ENCODE data around the gene BSND. TPM values are rescaled to one million over a fixed set of nuclear protein-coding genes. Genes with fewer than 3 reads are reported as not detected.

BSND gene
- total RNA-seq, 2 donors from 2014 or later, result not detected

DNA sequence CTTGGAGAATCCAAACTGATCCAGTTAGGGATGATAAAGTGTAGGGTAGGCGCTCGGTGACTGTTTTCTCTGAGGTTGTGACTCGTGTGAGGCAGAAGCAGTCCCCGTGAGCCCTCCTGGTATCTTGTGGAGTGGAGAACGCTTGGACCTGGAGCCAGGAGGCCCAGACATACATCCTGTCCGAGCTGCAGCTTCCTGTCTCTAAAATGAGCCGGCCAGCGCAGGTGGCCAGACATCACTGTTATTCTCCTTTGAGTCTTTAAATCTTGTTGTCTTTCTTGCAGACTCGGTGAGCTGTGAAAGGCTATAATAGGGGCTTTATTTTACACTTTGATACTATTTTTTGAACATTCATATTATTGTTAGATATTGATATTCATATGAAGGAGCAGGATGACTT, 52.9 kb downstream of the BSND start:
- Histone ChIP-seq H3K9me3 (no peaks in the 10 kb centered on the region), H3K27ac (no peak overlapping the region), H3K27me3 (no peaks in the 10 kb centered on the region), H3K4me3 (no peak overlapping the region), H3K36me3 (no peaks in the 10 kb centered on the region), H3K4me1 (peaks cover 0 to 21% of the 10 kb centered on the region in 2 donors)
- TF ChIP-seq, protein P1, sequence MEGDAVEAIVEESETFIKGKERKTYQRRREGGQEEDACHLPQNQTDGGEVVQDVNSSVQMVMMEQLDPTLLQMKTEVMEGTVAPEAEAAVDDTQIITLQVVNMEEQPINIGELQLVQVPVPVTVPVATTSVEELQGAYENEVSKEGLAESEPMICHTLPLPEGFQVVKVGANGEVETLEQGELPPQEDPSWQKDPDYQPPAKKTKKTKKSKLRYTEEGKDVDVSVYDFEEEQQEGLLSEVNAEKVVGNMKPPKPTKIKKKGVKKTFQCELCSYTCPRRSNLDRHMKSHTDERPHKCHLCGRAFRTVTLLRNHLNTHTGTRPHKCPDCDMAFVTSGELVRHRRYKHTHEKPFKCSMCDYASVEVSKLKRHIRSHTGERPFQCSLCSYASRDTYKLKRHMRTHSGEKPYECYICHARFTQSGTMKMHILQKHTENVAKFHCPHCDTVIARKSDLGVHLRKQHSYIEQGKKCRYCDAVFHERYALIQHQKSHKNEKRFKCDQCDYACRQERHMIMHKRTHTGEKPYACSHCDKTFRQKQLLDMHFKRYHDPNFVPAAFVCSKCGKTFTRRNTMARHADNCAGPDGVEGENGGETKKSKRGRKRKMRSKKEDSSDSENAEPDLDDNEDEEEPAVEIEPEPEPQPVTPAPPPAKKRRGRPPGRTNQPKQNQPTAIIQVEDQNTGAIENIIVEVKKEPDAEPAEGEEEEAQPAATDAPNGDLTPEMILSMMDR (IDR thresholded peaks at IDR 0.05), result no peak
- DNase-seq (ENCODE audit: low spot score), result no peak

DNA sequence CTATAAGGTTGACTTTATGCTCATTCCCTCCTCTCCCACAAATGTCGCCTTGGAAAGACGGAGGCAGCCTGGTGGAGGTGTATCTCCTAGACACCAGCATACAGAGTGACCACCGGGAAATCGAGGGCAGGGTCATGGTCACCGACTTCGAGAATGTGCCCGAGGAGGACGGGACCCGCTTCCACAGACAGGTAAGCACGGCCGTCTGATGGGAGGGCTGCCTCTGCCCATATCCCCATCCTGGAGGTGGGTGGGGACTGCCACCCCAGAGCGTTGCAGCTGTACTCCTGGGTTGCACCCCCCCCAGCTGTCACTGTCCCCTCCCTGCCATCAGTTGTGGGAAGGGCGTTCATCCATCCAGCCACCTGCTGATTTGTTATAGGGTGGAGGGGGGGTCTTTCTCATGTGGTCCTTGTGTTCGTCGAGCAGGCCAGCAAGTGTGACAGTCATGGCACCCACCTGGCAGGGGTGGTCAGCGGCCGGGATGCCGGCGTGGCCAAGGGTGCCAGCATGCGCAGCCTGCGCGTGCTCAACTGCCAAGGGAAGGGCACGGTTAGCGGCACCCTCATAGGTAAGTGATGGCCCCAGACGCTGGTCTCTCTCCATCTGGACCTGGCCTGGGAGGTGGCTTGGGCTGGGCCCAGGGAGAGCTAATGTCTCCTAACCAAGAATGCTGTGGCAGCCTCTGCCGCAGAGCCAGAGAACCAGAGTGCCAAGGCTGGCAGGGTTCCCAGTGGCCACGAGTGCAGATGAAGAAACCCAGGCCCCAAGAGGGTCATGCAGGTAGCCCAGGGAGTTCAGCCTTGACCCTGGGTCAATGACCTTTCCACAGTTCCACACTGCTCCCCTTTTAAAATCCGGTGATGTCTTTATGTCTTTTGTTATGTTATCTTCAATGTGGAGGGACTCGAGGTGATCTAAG, 53.7 kb downstream of the BSND start:
- no peak overlapping the region for H3K27ac ChIP-seq
- H3K27me3 ChIP-seq, result no peaks in the 10 kb centered on the region
- H3K36me3 ChIP-seq, result no peaks in the 10 kb centered on the region
- H3K4me3 ChIP-seq, result no peak overlapping the region
- TF ChIP-seq, protein P1 (IDR thresholded peaks at IDR 0.05), result no peak
- DNase-seq (ENCODE audit: low spot score), result no peak
- no peaks in the 10 kb centered on the region for H3K9me3 ChIP-seq
- peaks cover 0 to 21% of the 10 kb centered on the region in 2 donors for H3K4me1 ChIP-seq

DNA sequence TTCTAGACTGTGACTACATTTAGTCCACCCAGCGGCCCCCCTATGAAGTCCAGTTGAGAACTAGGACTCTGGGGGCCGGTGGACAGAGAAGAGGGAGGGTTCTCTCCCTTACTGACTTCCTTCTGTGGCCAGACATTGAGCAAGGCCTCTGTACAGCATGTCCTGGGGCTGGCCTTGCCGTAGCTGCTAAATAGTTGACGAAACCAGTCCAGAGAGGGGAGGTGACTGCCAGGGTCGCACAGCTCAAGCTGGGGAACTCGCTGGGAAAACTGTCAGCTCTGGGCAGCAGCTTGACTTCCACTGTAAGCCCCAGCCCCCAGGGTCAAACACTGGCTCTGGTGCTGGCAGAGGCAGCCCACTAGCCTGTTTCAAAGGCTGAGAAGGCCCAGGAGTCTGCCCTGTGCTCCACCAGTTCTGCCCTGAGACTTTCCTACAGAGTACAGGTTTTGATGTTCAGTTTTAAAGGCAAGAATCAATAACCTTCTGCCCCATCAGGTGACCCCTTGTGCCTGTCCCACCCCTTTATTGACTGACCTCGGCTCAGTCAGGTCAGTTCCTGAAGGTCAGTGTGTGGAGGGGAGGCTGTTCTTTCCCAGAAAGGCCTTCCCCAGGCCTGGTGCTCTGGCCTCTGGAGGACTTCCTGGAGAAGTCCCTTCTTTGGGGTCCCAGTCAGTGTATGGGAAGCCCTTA, 54.7 kb downstream of the BSND start:
- Histone ChIP-seq H3K36me3 (no peaks in the 10 kb centered on the region), H3K27me3 (no peaks in the 10 kb centered on the region), H3K4me1 (peaks cover 0 to 21% of the 10 kb centered on the region in 2 donors), H3K9me3 (no peaks in the 10 kb centered on the region), H3K4me3 (no peak overlapping the region), H3K27ac (no peak overlapping the region)
- no peak for DNase-seq (ENCODE audit: low spot score)
- TF ChIP-seq, protein P1 (IDR thresholded peaks at IDR 0.05), result no peak

DNA sequence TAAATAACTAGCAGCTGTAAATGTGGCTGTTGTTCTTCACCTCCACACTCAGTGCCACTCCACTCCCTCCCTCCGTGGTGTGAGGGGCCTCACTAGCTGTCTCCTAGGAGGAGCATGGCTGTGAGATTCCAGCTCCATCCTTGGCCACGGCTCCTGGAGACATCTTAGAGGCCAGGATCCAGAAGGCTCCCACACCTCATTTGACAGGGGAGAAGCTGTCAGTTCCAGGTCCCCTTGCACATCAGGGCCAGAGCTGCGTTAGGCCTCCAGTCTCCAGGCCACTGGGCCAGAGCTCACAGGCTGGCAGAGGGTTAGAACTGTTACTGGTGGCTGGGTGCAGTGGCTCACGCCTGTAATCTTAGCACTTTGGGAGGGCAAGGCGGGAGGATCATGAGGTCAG, 55.7 kb downstream of the BSND start:
- Histone ChIP-seq H3K27ac (no peak overlapping the region), H3K4me3 (no peak overlapping the region), H3K4me1 (peaks cover 0 to 16% of the 10 kb centered on the region in 2 donors), H3K27me3 (no peaks in the 10 kb centered on the region), H3K9me3 (no peaks in the 10 kb centered on the region), H3K36me3 (no peaks in the 10 kb centered on the region)
- TF ChIP-seq, protein P1 (IDR thresholded peaks at IDR 0.05), result no peak
- no peak for DNase-seq (ENCODE audit: low spot score)

DNA sequence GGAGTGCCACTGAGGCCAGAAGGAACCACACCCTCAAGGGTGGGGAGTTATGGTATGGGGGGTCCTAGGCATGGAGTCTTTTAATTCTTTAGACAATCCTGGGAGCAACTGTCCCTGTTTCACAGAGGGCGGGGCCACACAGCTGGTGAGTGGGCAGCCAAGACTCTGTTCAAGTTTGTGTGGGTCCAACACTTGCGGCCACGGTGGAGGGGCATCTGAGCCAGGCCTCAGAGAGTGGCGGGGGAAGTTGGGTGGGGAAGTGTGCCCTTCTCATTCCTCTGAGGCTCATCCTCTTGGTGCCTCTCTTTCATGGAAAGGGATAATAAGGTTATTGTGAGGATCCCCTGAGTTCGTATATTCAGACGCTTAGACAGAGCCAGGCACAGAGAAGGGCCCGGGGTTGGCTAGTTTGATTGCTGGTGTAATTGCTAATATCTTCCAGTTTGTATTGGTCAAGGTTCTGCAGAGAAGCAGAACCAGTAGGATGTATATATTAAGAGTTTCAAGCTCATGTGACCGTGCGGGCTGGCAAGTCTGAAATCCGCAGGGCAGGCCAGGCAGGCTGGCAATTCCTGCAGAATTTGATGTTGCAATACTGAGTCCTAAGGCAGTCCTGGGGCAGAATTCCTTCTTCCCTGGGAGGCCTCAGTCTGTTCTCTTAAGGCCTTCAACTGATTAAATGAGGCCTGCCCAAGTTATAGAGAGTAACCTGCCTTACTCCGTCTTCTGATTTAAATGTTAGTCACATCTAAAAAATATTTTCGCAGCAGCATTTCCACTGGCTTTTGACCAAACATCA, 56.5 kb downstream of the BSND start:
- no peak overlapping the region for H3K27ac ChIP-seq
- TF ChIP-seq, protein P1 (IDR thresholded peaks at IDR 0.05), result no peak

More for the DNA sequence above, 56.5 kb downstream of the BSND start:
- DNase-seq (ENCODE audit: low spot score), result no peak
- H3K4me1 ChIP-seq, result peaks cover 0 to 7% of the 10 kb centered on the region in 2 donors
- no peak overlapping the region for H3K4me3 ChIP-seq
- H3K36me3 ChIP-seq, result no peaks in the 10 kb centered on the region
- H3K27me3 ChIP-seq, result no peaks in the 10 kb centered on the region
- H3K9me3 ChIP-seq, result no peaks in the 10 kb centered on the region

All from right atrium auricular region (tissue), 2 donors.